ENCODE measurements around the gene LRRC1.

Gene LRRC1

DNA sequence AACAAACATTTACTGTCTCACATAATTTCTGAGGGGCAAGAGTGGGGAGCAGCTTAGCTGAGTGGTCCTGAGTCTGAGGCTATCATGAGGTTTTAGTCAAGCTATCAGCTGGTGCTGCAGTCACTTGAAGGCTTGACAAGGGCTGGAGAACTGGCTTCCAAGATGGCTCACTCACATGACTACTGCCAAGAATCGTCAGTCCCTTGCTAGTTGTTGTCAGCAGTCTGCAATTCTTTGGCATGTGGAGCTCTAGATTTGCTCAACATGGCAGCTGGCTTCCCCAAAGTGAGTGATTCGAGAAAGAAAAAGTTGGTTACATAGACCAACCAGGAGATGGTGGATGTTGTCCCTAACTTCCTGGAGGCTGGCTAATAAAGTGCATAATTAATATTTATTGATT, 2.8 kb upstream of the LRRC1 start:
- ChIA-PET POLR2A (interaction anchor here (0.6 to 0.7 kb wide), 3 partner anchors 8 to 1776 kb away, joined by 3 to 4 read pairs (median 4); no protein-coding TSS in a partner anchor), CTCF (interaction anchor here (2.0 to 7.7 kb wide), 3 partner anchors 57 to 166 kb away, joined by 14 to 127 read pairs (median 76); no protein-coding TSS in a partner anchor)
- H3K4me1 ChIP-seq (ENCODE audit: control insufficient read depth, insufficient read depth, low read length): peaks cover 10% of the 10 kb centered on the region
- H3K4me3 ChIP-seq (ENCODE audit: low read depth, low read length): no peak overlapping the region
- no peak overlapping the region for H3K27ac ChIP-seq (ENCODE audit: extremely low read depth, low read depth, low read length)
- H3K9me3 ChIP-seq (ENCODE audit: control insufficient read depth, insufficient read depth, low read depth, low read length): 0 out of 2 replicates have a peak, but pooled peaks cover 3% of the 10 kb centered on the region
- TF ChIP-seq ZNF423 (tag by site-specific recombination; IDR thresholded peaks at IDR 0.05): no peak
- H3K36me3 ChIP-seq (ENCODE audit: control insufficient read depth in 2 of 2, insufficient read depth in 1 of 2, low read length in 2 of 2): no peaks in the 10 kb centered on the region

DNA sequence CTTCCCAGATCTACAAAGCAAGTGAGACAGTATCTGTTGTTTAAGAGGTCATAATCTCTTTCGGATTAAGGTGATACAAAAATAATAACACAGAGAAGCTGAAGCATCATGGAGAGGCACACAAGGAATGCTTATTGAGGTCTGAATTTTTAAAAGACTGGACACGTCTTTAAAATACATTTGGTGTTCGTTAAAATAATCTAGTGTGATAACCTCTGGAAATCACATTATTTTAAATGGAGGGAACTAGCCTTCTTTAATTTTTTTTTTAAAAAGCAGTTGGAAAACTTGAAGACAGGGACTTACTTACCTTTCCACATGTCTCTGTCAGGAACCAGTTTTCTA, 1.9 kb upstream of the LRRC1 start:
- Histone ChIP-seq H3K9me3 (ENCODE audit: control insufficient read depth, insufficient read depth, low read depth, low read length) (0 out of 2 replicates have a peak, but pooled peaks cover 3% of the 10 kb centered on the region), H3K36me3 (ENCODE audit: control insufficient read depth in 2 of 2, insufficient read depth in 1 of 2, low read length in 2 of 2) (no peaks in the 10 kb centered on the region), H3K4me3 (ENCODE audit: low read depth, low read length) (peak overlapping the region; percentile 77), H3K4me1 (ENCODE audit: control insufficient read depth, insufficient read depth, low read length) (peaks cover 12% of the 10 kb centered on the region), H3K27ac (ENCODE audit: extremely low read depth, low read depth, low read length) (no peak overlapping the region; the same call in 1 of the 2 replicates)
- TF ChIP-seq ZNF214 (tag by site-specific recombination; IDR thresholded peaks at IDR 0.05; ENCODE audit: borderline replicate concordance) (no peak), RBAK (tag by site-specific recombination; IDR thresholded peaks at IDR 0.05) (no peak), ZBTB21 (tag by site-specific recombination; IDR thresholded peaks at IDR 0.05) (no peak), ZNF138 (tag by site-specific recombination; IDR thresholded peaks at IDR 0.05; ENCODE audit: borderline replicate concordance) (no peak), ZNF521 (tag by site-specific recombination; IDR thresholded peaks at IDR 0.05) (no peak), ZIC2 (tag by site-specific recombination; IDR thresholded peaks at IDR 0.05) (no peak), ZNF280D (tag by site-specific recombination; IDR thresholded peaks at IDR 0.05) (no peak), WT1 (tag by site-specific recombination; IDR thresholded peaks at IDR 0.05) (no peak), ZNF132 (tag by site-specific recombination; IDR thresholded peaks at IDR 0.05; ENCODE audit: borderline replicate concordance) (no peak), PRDM6 (tag by site-specific recombination; IDR thresholded peaks at IDR 0.05) (no peak), TSHZ1 (tag by site-specific recombination; IDR thresholded peaks at IDR 0.05; ENCODE audit: borderline replicate concordance) (no peak), MEIS1 (CRISPR knock-in tag; IDR thresholded peaks at IDR 0.05; ENCODE audit: borderline replicate concordance) (no peak), ZNF24 (tag by site-specific recombination; IDR thresholded peaks at IDR 0.05) (no peak), ZNF501 (tag by site-specific recombination; IDR thresholded peaks at IDR 0.05) (no peak), ZSCAN18 (tag by site-specific recombination; IDR thresholded peaks at IDR 0.05) (no peak)
- TF ChIP-seq, protein P1, sequence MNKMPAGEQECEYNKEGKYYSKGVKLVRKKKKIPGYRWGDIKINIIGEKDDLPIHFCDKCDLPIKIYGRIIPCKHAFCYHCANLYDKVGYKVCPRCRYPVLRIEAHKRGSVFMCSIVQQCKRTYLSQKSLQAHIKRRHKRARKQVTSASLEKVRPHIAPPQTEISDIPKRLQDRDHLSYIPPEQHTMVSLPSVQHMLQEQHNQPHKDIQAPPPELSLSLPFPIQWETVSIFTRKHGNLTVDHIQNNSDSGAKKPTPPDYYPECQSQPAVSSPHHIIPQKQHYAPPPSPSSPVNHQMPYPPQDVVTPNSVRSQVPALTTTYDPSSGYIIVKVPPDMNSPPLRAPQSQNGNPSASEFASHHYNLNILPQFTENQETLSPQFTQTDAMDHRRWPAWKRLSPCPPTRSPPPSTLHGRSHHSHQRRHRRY (tag by site-specific recombination; IDR thresholded peaks at IDR 0.05): no peak
- TF ChIP-seq, protein P2, sequence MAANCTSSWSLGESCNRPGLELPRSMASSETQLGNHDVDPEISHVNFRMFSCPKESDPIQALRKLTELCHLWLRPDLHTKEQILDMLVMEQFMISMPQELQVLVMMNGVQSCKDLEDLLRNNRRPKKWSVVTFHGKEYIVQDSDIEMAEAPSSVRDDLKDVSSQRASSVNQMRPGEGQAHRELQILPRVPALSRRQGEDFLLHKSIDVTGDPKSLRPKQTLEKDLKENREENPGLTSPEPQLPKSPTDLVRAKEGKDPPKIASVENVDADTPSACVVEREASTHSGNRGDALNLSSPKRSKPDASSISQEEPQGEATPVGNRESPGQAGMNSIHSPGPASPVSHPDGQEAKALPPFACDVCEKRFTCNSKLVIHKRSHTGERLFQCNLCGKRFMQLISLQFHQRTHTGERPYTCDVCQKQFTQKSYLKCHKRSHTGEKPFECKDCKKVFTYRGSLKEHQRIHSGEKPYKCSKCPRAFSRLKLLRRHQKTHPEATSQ (tag by site-specific recombination; IDR thresholded peaks at IDR 0.05): no peak
- POLR2A ChIA-PET: interaction anchor here (1.0 to 3.1 kb wide), 7 partner anchors 21 to 164 kb away, joined by 3 to 41 read pairs (median 7); no protein-coding TSS in a partner anchor
- CTCF ChIA-PET: interaction anchor here (0.6 to 7.7 kb wide), 12 partner anchors 21 to 276 kb away, joined by 3 to 127 read pairs (median 4); no protein-coding TSS in a partner anchor

All from HEK293 (cell line).